Measurements from ENCODE around the gene MRM3.
"Not testable (repeated sequence)": the region's sequence is repeated elsewhere in the genome, so short reads cannot be mapped to it uniquely, and the experiment has no call there.

Gene MRM3

DNA sequence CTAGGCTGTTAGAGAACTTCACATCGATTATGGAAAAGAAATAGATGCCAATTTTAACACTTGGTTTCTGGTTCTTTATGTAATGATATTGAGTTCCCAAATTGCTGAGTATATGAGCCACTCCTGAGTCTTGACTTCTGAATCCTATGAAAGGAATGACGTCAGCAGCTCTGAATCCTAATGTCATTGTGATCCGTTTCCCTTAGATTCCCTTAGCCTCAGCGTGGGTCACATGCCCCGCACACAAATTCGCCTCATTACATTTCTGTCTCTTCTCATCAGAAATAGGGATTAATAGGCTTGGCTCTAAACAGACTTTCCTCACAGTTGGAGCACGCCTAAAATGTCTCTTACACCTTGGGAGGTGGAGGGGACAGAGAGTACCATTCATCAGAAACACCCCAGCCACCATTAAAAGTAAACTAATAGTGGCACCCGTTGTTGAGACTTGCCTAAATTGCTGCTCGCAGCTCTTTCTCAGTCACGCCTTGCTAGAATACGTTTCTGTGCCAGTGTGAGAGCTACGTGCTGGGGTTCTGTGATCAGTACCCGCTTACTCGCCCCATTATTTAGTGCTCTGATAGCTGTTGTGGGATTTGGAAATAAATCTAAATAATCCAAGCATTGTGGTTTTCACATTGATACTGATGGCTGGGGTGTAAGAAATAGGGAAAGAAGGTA lies 7.1 kb downstream of the MRM3 start:
- Histone ChIP-seq H3K4me3 (ENCODE audit: control insufficient read depth in 1 of 7, extremely low read depth in 1 of 7, insufficient read depth in 4 of 7, low read depth in 2 of 7, low read length in 6 of 7) (no peak overlapping the region), H3K36me3 (ENCODE audit: control insufficient read depth in 4 of 4, insufficient read depth in 4 of 4, low read length in 3 of 4) (peaks cover 19 to 62% (median 44%) of the 10 kb centered on the region in 4 experiments), H3K9me3 (ENCODE audit: control extremely low read depth in 1 of 5, control insufficient read depth in 4 of 5, insufficient read depth in 2 of 5, low read depth in 1 of 5, low read length in 4 of 5) (peaks cover 0 to 1% (median 0%) of the 10 kb centered on the region in 5 experiments), H3K27ac (ENCODE audit: insufficient read depth in 1 of 2, low read depth in 1 of 2, low read length in 2 of 2, poor library complexity in 1 of 2, severe bottlenecking in 2 of 2) (no peak overlapping the region), H3K4me1 (ENCODE audit: control extremely low read depth in 1 of 4, control insufficient read depth in 4 of 4, insufficient read depth in 4 of 4, low read length in 3 of 4) (peaks cover 0 to under 1% (median 0%) of the 10 kb centered on the region in 4 experiments), H3K27me3 (replicated peaks in 2 of 5; ENCODE audit: control insufficient read depth in 4 of 5, insufficient read depth in 5 of 5, low read length in 4 of 5) (no peaks in the 10 kb centered on the region)
- POLR2A ChIA-PET, result no interaction called here
- CTCF ChIA-PET, result interaction anchor here (0.9 to 1.6 kb wide), 4 partner anchors 18 to 267 kb away, joined by 3 to 5 read pairs (median 4); partner anchors contain the start of gene TIMM22
- DNase-seq, result no peak
- WGBS (ENCODE audit: insufficient coverage), result 96% methylated on average over 13 of the region's 14 CpGs

- CTCF ChIA-PET, result interaction anchor here (0.6 to 1.6 kb wide), 3 partner anchors 191 to 266 kb away, joined by 3 to 5 read pairs (median 5); no protein-coding TSS in a partner anchor
- H3K27me3 ChIP-seq (replicated peaks in 2 of 5; ENCODE audit: control insufficient read depth in 4 of 5, insufficient read depth in 5 of 5, low read length in 4 of 5); H3K27ac ChIP-seq (ENCODE audit: insufficient read depth in 1 of 2, low read depth in 1 of 2, low read length in 2 of 2, poor library complexity in 1 of 2, severe bottlenecking in 2 of 2); H3K9me3 ChIP-seq (ENCODE audit: control extremely low read depth in 1 of 5, control insufficient read depth in 4 of 5, insufficient read depth in 2 of 5, low read depth in 1 of 5, low read length in 4 of 5); H3K4me3 ChIP-seq (ENCODE audit: control insufficient read depth in 1 of 7, extremely low read depth in 1 of 7, insufficient read depth in 4 of 7, low read depth in 2 of 7, low read length in 6 of 7); DNase-seq; H3K4me1 ChIP-seq (ENCODE audit: control extremely low read depth in 1 of 4, control insufficient read depth in 4 of 4, insufficient read depth in 4 of 4, low read length in 3 of 4); POLR2A ChIA-PET: not testable (repeated sequence)
- 96% methylated on average over 23 of the region's 38 CpGs for WGBS (ENCODE audit: insufficient coverage)
- peaks cover 16 to 62% (median 40%) of the 10 kb centered on the region in 4 experiments for H3K36me3 ChIP-seq (ENCODE audit: control insufficient read depth in 4 of 4, insufficient read depth in 4 of 4, low read length in 3 of 4)
Measured at GRCh38 chr17:789931-790873, 8.0 kb downstream of the MRM3 start.

DNA sequence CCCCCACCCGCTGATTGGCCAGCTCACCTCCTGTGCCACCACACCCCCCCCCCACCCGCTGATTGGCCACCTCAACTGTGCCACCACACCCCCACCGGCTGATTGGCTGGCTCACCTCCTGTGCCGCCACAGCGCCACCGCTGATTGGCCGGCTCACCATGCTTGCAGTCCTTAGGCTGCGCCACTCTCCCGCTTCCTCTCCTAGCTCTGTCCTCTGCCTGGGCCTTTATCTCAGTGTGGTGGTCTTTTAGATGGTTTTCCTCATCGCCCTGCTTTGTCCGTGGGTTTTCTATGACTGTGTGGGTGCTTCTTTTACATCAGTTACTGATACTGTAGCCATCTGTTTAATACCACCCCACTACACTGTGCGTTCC lies 8.7 kb downstream of the MRM3 start:
- POLR2A ChIA-PET; H3K4me1 ChIP-seq (ENCODE audit: control extremely low read depth in 1 of 4, control insufficient read depth in 4 of 4, insufficient read depth in 4 of 4, low read length in 3 of 4); H3K27me3 ChIP-seq (replicated peaks in 2 of 5; ENCODE audit: control insufficient read depth in 4 of 5, insufficient read depth in 5 of 5, low read length in 4 of 5); H3K4me3 ChIP-seq (ENCODE audit: control insufficient read depth in 1 of 7, extremely low read depth in 1 of 7, insufficient read depth in 4 of 7, low read depth in 2 of 7, low read length in 6 of 7); H3K27ac ChIP-seq (ENCODE audit: insufficient read depth in 1 of 2, low read depth in 1 of 2, low read length in 2 of 2, poor library complexity in 1 of 2, severe bottlenecking in 2 of 2); DNase-seq; H3K9me3 ChIP-seq (ENCODE audit: control extremely low read depth in 1 of 5, control insufficient read depth in 4 of 5, insufficient read depth in 2 of 5, low read depth in 1 of 5, low read length in 4 of 5): not testable (repeated sequence)
- CTCF ChIA-PET, result interaction anchor here (0.6 to 2.9 kb wide), 2 partner anchors 191 to 257 kb away, joined by 3 to 15 read pairs; no protein-coding TSS in a partner anchor
- peaks cover 16 to 59% (median 40%) of the 10 kb centered on the region in 4 experiments for H3K36me3 ChIP-seq (ENCODE audit: control insufficient read depth in 4 of 4, insufficient read depth in 4 of 4, low read length in 3 of 4)
- WGBS (ENCODE audit: insufficient coverage), result 98% methylated on average over 6 of the region's 12 CpGs

DNA sequence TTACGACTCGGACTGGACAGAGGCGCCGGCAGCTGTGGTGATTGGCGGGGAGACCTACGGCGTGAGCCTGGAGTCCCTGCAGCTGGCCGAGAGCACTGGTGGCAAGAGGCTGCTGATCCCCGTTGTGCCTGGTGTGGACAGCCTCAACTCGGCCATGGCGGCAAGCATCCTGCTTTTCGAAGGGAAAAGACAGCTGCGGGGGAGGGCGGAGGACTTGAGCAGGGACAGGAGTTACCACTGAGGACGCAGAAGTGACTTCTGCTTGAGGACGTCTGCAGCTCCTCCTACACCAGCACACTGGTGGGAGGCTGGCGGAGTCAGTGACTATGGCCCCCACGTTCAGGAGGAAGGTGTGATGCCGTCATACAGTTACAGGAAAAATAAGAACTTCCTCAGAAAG lies 9.7 kb downstream of the MRM3 start:
- Histone ChIP-seq H3K27me3 (replicated peaks in 2 of 5; ENCODE audit: control insufficient read depth in 4 of 5, insufficient read depth in 5 of 5, low read length in 4 of 5) (peaks cover 0 to 1% (median 0%) of the 10 kb centered on the region in 5 experiments), H3K9me3 (ENCODE audit: control extremely low read depth in 1 of 5, control insufficient read depth in 4 of 5, insufficient read depth in 2 of 5, low read depth in 1 of 5, low read length in 4 of 5) (peaks cover 0 to 1% (median 0%) of the 10 kb centered on the region in 5 experiments), H3K4me3 (ENCODE audit: control insufficient read depth in 1 of 7, extremely low read depth in 1 of 7, insufficient read depth in 4 of 7, low read depth in 2 of 7, low read length in 6 of 7) (no peak overlapping the region), H3K36me3 (ENCODE audit: control insufficient read depth in 4 of 4, insufficient read depth in 4 of 4, low read length in 3 of 4) (peaks cover 16 to 59% (median 40%) of the 10 kb centered on the region in 4 experiments), H3K27ac (ENCODE audit: insufficient read depth in 1 of 2, low read depth in 1 of 2, low read length in 2 of 2, poor library complexity in 1 of 2, severe bottlenecking in 2 of 2) (no peak overlapping the region), H3K4me1 (ENCODE audit: control extremely low read depth in 1 of 4, control insufficient read depth in 4 of 4, insufficient read depth in 4 of 4, low read length in 3 of 4) (peaks cover 0 to 7% (median 0%) of the 10 kb centered on the region in 4 experiments)
- ChIA-PET POLR2A (interaction anchor here (0.8 kb wide), 1 partner anchor 10 kb away, joined by 3 read pairs; the partner anchor contains the start of genes GLOD4 and MRM3), CTCF (interaction anchor here (0.7 to 2.9 kb wide), 4 partner anchors 9 to 265 kb away, joined by 3 to 15 read pairs (median 6); partner anchors contain the start of genes GLOD4, MRM3 and TIMM22)
- 95% methylated on average over 19 of the region's 19 CpGs for WGBS (ENCODE audit: insufficient coverage)
- DNase-seq, result no peak

DNA sequence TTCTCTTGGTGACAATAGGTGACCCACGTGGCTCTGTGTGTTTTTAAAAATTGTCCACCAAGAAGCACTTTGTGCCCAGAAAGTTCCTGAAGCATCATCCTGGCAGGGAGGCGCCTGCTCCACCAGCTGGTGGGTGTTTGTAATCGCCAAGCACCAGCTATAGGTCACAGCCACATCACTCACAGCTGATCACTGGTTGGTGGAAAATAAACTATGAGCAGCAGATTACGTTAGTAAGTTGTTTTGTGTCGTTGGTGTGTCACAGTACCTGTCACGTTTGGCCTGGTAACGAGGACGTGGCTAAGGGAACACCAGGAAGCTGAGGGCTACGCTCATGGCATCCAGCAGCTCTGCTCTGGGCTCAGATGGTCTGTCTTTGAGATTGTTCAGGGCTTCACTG lies 10.1 kb downstream of the MRM3 start:
- no peak overlapping the region for H3K27ac ChIP-seq (ENCODE audit: insufficient read depth in 1 of 2, low read depth in 1 of 2, low read length in 2 of 2, poor library complexity in 1 of 2, severe bottlenecking in 2 of 2)
- peak in 1 of 3 donors; percentile 9 for DNase-seq
- peaks cover 0 to 2% (median 0%) of the 10 kb centered on the region in 5 experiments for H3K27me3 ChIP-seq (replicated peaks in 2 of 5; ENCODE audit: control insufficient read depth in 4 of 5, insufficient read depth in 5 of 5, low read length in 4 of 5)
- ChIA-PET CTCF (interaction anchor here (0.7 to 2.9 kb wide), 4 partner anchors 10 to 264 kb away, joined by 3 to 15 read pairs (median 6); partner anchors contain the start of genes GLOD4, MRM3 and TIMM22), POLR2A (no interaction called here)
- H3K4me1 ChIP-seq (ENCODE audit: control extremely low read depth in 1 of 4, control insufficient read depth in 4 of 4, insufficient read depth in 4 of 4, low read length in 3 of 4), result peaks cover 0 to 7% (median 0%) of the 10 kb centered on the region in 4 experiments
- no peak overlapping the region for H3K4me3 ChIP-seq (ENCODE audit: control insufficient read depth in 1 of 7, extremely low read depth in 1 of 7, insufficient read depth in 4 of 7, low read depth in 2 of 7, low read length in 6 of 7)
- peaks cover 0 to 1% (median 0%) of the 10 kb centered on the region in 5 experiments for H3K9me3 ChIP-seq (ENCODE audit: control extremely low read depth in 1 of 5, control insufficient read depth in 4 of 5, insufficient read depth in 2 of 5, low read depth in 1 of 5, low read length in 4 of 5)
- peaks cover 16 to 56% (median 40%) of the 10 kb centered on the region in 4 experiments for H3K36me3 ChIP-seq (ENCODE audit: control insufficient read depth in 4 of 4, insufficient read depth in 4 of 4, low read length in 3 of 4)
- WGBS (ENCODE audit: insufficient coverage), result 97% methylated on average over 8 of the region's 9 CpGs

DNA sequence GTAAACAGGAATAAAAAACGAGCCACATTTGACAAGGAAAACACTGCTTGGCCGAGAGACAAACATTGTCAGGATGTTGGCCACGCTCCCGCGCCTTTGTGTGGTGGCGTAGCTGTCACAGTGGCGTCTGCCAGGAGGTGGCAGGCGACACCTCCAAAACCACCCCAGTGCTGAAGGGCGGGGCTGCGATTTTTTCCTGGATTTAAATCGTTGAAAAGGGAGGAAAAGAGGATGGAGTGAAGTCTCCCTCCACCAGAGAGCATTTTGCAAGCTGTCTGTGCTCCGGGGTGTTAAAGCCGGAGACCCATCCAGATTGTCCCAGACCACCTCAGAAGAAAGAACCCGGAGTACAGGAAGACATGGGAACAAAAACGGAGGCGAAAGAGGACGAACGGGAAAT lies 12.7 kb downstream of the MRM3 start:
- peak overlapping the region in 1 of 7 experiments; percentile 31 for H3K4me3 ChIP-seq (ENCODE audit: control insufficient read depth in 1 of 7, extremely low read depth in 1 of 7, insufficient read depth in 4 of 7, low read depth in 2 of 7, low read length in 6 of 7)
- WGBS (ENCODE audit: insufficient coverage), result 23% methylated on average over 12 of the region's 18 CpGs
- DNase-seq, result peak; percentile 54 to 65 (median 60)
- POLR2A ChIA-PET, result interaction anchor here (1.6 kb wide), 1 partner anchor 186 kb away, joined by 5 read pairs; no protein-coding TSS in a partner anchor
- peaks cover 0 to 1% (median 0%) of the 10 kb centered on the region in 5 experiments for H3K9me3 ChIP-seq (ENCODE audit: control extremely low read depth in 1 of 5, control insufficient read depth in 4 of 5, insufficient read depth in 2 of 5, low read depth in 1 of 5, low read length in 4 of 5)
- H3K36me3 ChIP-seq (ENCODE audit: control insufficient read depth in 4 of 4, insufficient read depth in 4 of 4, low read length in 3 of 4), result peaks cover 5 to 31% (median 19%) of the 10 kb centered on the region in 4 experiments
- CTCF ChIA-PET, result interaction anchor here (0.8 to 4.1 kb wide), 17 partner anchors 9 to 263 kb away, joined by 3 to 27 read pairs (median 5); partner anchors contain the start of genes GLOD4, MRM3, NXN and TIMM22
- peaks cover 0 to 7% (median 0%) of the 10 kb centered on the region in 4 experiments for H3K4me1 ChIP-seq (ENCODE audit: control extremely low read depth in 1 of 4, control insufficient read depth in 4 of 4, insufficient read depth in 4 of 4, low read length in 3 of 4)
- H3K27me3 ChIP-seq (replicated peaks in 2 of 5; ENCODE audit: control insufficient read depth in 4 of 5, insufficient read depth in 5 of 5, low read length in 4 of 5), result peaks cover 0 to 2% (median 0%) of the 10 kb centered on the region in 5 experiments
- no peak overlapping the region for H3K27ac ChIP-seq (ENCODE audit: insufficient read depth in 1 of 2, low read depth in 1 of 2, low read length in 2 of 2, poor library complexity in 1 of 2, severe bottlenecking in 2 of 2)

Data from common myeloid progenitor, CD34-positive (primary cell).